Neural cell (in vitro differentiated cells): ENCODE data around the gene OPA1.

Source experiments
- EZH2 ChIP-seq: fragments of 200-600, 300-800 bp; shearing (Covaris generic), sonication (generic); IDR thresholded peaks from 2 replicates; pipeline ENCODE4 v1.6.1; 2014; ENCODE audit warnings: antibody characterized with exemption, low read length, borderline replicate concordance, mild to moderate bottlenecking; ENCODE audit not compliant: insufficient read depth, poor library complexity, severe bottlenecking
- MXI1 ChIP-seq: fragments of 450-650 bp; conservative IDR thresholded peaks from 2 replicates; pipeline ENCODE4 v1.6.1; 2014; ENCODE audit warnings: antibody characterized with exemption, mild to moderate bottlenecking; ENCODE audit not compliant: poor library complexity, severe bottlenecking
- RAD21 ChIP-seq: fragments of 450-650 bp; conservative IDR thresholded peaks from 2 replicates; pipeline ENCODE4 v1.6.1; 2014; ENCODE audit warnings: antibody characterized with exemption, mild to moderate bottlenecking, moderate library complexity
- TF ChIP-seq, protein P1 (sequence below): fragments of 450-650 bp; IDR thresholded peaks from 2 replicates; pipeline ENCODE4 v1.5.1; 2014; ENCODE audit warnings: antibody characterized with exemption, mild to moderate bottlenecking, moderate library complexity; ENCODE audit not compliant: poor library complexity, severe bottlenecking
- TF ChIP-seq, protein P2 (sequence below): IDR thresholded peaks from 2 replicates; pipeline ENCODE4 v1.6.1; 2012; ENCODE audit warnings: borderline replicate concordance

DNA sequence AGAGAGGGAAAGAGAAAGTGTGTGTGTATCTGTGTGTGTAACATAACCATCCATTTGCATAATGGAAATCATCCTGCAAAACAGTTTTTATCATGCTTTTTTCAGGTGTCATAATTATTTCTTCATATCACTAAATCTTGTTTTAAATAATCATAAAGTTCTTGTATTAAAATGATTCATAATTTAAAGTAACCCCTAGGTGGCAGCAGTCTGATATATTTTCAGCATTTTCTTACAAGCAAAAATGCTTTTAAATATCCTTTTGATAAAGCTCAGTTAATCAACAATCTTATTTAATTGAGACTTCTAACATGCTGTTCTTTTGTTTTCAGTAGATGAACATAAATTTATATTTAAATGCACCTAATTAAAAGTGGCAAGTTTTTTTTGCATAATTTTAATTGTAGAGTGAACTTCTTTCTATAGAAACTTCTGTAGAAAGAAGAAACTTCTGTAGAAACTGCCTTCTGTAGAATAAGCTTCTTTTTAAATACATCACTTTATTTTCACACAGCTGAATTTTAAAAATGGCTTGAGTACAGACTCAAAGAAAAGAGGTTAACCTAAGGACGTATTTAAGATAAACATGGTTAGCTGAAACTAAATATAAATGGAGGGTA lies 72.5 kb downstream of the OPA1 start:
- TF ChIP-seq EZH2 = no peak
- TF ChIP-seq, protein P1, sequence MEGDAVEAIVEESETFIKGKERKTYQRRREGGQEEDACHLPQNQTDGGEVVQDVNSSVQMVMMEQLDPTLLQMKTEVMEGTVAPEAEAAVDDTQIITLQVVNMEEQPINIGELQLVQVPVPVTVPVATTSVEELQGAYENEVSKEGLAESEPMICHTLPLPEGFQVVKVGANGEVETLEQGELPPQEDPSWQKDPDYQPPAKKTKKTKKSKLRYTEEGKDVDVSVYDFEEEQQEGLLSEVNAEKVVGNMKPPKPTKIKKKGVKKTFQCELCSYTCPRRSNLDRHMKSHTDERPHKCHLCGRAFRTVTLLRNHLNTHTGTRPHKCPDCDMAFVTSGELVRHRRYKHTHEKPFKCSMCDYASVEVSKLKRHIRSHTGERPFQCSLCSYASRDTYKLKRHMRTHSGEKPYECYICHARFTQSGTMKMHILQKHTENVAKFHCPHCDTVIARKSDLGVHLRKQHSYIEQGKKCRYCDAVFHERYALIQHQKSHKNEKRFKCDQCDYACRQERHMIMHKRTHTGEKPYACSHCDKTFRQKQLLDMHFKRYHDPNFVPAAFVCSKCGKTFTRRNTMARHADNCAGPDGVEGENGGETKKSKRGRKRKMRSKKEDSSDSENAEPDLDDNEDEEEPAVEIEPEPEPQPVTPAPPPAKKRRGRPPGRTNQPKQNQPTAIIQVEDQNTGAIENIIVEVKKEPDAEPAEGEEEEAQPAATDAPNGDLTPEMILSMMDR = peak; percentile 70
- TF ChIP-seq, protein P2, sequence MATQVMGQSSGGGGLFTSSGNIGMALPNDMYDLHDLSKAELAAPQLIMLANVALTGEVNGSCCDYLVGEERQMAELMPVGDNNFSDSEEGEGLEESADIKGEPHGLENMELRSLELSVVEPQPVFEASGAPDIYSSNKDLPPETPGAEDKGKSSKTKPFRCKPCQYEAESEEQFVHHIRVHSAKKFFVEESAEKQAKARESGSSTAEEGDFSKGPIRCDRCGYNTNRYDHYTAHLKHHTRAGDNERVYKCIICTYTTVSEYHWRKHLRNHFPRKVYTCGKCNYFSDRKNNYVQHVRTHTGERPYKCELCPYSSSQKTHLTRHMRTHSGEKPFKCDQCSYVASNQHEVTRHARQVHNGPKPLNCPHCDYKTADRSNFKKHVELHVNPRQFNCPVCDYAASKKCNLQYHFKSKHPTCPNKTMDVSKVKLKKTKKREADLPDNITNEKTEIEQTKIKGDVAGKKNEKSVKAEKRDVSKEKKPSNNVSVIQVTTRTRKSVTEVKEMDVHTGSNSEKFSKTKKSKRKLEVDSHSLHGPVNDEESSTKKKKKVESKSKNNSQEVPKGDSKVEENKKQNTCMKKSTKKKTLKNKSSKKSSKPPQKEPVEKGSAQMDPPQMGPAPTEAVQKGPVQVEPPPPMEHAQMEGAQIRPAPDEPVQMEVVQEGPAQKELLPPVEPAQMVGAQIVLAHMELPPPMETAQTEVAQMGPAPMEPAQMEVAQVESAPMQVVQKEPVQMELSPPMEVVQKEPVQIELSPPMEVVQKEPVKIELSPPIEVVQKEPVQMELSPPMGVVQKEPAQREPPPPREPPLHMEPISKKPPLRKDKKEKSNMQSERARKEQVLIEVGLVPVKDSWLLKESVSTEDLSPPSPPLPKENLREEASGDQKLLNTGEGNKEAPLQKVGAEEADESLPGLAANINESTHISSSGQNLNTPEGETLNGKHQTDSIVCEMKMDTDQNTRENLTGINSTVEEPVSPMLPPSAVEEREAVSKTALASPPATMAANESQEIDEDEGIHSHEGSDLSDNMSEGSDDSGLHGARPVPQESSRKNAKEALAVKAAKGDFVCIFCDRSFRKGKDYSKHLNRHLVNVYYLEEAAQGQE = no peak
- TF ChIP-seq RAD21 = peak; percentile 74
- no peak for TF ChIP-seq MXI1
